Measurements from ENCODE around the gene ITSN1. TPM values are rescaled to one million over a fixed set of nuclear protein-coding genes. Genes with fewer than 3 reads are reported as not detected.
A peak's percentile ranks its signal among the peaks of the same experiment; 100 is the strongest.

Gene ITSN1
- total RNA-seq, 4 donors from 2014 or later = 31.1 to 42.5 (median 35.9) TPM

GRCh38 chr21:33821503-33822322, 179.4 kb downstream of the ITSN1 start:
- no peaks in the 10 kb centered on the region for H3K9me3 ChIP-seq
- H3K4me1 ChIP-seq = peaks cover 0 to 23% (median 19%) of the 10 kb centered on the region in 4 donors
- peaks cover 9 to 53% (median 14%) of the 10 kb centered on the region in 4 donors for H3K36me3 ChIP-seq
- H3K27ac ChIP-seq (replicated peaks in 1 of 4) = no peak overlapping the region
- H3K27me3 ChIP-seq = no peaks in the 10 kb centered on the region
- intact Hi-C loops (cut with DNase I) = loop anchor here (10.0 kb wide), 1 partner anchor 177 kb away; the partner anchor contains the start of genes CRYZL1 and ITSN1
- no peak overlapping the region for H3K4me3 ChIP-seq
- DNase-seq (ENCODE audit: extremely low spot score) = peak; percentile 57
- WGBS = 79% methylated on average over 7 of the region's 7 CpGs
- TF ChIP-seq POLR2AphosphoS5 (IDR thresholded peaks at IDR 0.05) (no peak), EP300 (IDR thresholded peaks at IDR 0.05) (no peak), CTCF (IDR thresholded peaks at IDR 0.05) (no peak)

DNA sequence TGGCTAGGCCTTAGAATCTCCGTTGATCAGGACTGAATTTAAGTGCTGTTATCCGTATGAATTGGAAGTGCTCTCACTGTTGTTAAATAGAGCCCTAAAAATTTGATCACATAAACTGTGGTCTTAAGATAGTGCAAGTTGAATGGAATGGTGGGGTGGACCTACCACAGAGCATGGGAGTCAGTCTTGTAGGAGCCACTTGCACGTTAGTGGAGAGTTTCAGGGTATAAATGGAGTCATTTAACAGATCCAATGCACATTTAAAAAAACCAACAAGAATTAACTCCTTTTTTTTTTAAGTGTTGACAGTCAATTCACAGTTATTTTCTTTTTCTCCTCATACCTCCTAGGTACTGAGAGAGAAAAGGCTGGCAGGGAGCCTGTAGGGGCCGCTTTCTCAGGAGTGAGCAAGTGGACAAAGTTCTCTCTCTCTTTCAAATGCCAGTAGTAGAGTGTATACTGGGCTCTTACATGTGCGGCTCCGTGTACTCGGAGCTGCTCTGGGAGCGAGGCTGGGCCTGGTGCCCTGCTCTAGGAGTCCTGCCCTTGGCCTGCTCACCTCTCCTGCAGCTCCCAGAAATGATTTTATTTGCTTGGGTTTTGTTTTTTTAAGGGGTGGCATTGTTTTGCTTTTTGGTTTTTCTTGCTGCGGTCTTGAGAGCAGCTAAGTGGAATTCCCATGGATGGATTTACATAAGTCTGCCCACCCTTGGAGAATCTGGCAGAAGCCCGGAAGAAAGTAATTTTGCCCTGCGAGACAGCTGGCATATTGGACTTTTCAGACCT, 182.0 kb downstream of the ITSN1 start:
- intact Hi-C loops (cut with DNase I) = loop anchor here (10.0 kb wide), 1 partner anchor 180 kb away; the partner anchor contains the start of genes CRYZL1 and ITSN1
- Histone ChIP-seq H3K27ac (replicated peaks in 1 of 4) (peak overlapping the region in 1 of 4 donors; percentile 5), H3K9me3 (no peaks in the 10 kb centered on the region), H3K4me1 (peaks cover 10 to 46% (median 37%) of the 10 kb centered on the region in 4 donors), H3K4me3 (no peak overlapping the region), H3K36me3 (peaks cover 0 to 33% (median 2%) of the 10 kb centered on the region in 4 donors), H3K27me3 (no peaks in the 10 kb centered on the region)
- TF ChIP-seq POLR2A (IDR thresholded peaks at IDR 0.05; ENCODE audit: low read depth) (no peak), POLR2AphosphoS5 (IDR thresholded peaks at IDR 0.05) (no peak), EP300 (IDR thresholded peaks at IDR 0.05) (no peak), CTCF (IDR thresholded peaks at IDR 0.05) (no peak)
- peak; percentile 55 for DNase-seq (ENCODE audit: extremely low spot score)
- WGBS = 96% methylated on average over 11 of the region's 11 CpGs

GRCh38 chr21:33825419-33825818, 183.1 kb downstream of the ITSN1 start:
- intact Hi-C loops (cut with DNase I) = loop anchor here (10.0 kb wide), 1 partner anchor 181 kb away; the partner anchor contains the start of genes CRYZL1 and ITSN1
- Histone ChIP-seq H3K36me3 (peaks cover 0 to 41% (median 10%) of the 10 kb centered on the region in 4 donors), H3K27ac (replicated peaks in 1 of 4) (peak overlapping the region in 3 of 4 donors; percentile 1 to 50 (median 30)), H3K4me3 (no peak overlapping the region), H3K4me1 (peaks cover 10 to 46% (median 37%) of the 10 kb centered on the region in 4 donors), H3K9me3 (no peaks in the 10 kb centered on the region), H3K27me3 (no peaks in the 10 kb centered on the region)
- no peak for TF ChIP-seq CTCF (IDR thresholded peaks at IDR 0.05)
- 76% methylated on average over 3 of the region's 3 CpGs for WGBS
- DNase-seq (ENCODE audit: extremely low spot score) = no peak

DNA sequence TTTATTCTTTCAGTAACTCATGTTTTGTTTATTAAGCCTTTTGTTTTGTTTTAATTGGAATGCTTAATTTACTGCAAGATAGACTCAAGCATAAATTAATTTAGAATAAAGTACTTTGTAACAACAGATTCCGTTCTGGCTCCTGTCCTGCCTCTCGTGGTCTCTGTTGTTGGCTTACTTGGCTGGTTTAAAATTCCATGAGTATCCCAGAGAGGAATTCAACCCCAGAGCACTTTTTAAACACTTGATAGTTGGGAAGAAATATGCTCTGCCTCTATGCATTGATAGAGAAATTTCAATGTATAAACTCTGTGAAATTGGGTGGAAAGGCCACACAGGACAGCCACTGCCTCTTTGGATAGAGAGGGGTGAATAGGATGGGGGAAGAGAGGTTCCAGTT, 183.6 kb downstream of the ITSN1 start:
- WGBS = 27% methylated on average over 2 of the region's 2 CpGs
- TF ChIP-seq CTCF (IDR thresholded peaks at IDR 0.05) = no peak
- TF ChIP-seq POLR2AphosphoS5 (IDR thresholded peaks at IDR 0.05) = no peak
- TF ChIP-seq EP300 (IDR thresholded peaks at IDR 0.05) = no peak
- TF ChIP-seq POLR2A (IDR thresholded peaks at IDR 0.05; ENCODE audit: low read depth) = no peak
- intact Hi-C loops (cut with DNase I) = loop anchor here (10.0 kb wide), 1 partner anchor 181 kb away; the partner anchor contains the start of genes CRYZL1 and ITSN1
- peaks cover 0 to 41% (median 11%) of the 10 kb centered on the region in 4 donors for H3K36me3 ChIP-seq
- H3K9me3 ChIP-seq = no peaks in the 10 kb centered on the region
- peaks cover 10 to 46% (median 37%) of the 10 kb centered on the region in 4 donors for H3K4me1 ChIP-seq
- H3K27me3 ChIP-seq = no peaks in the 10 kb centered on the region
- H3K4me3 ChIP-seq = no peak overlapping the region
- peak overlapping the region in 2 of 4 donors; percentile 1 to 50 for H3K27ac ChIP-seq (replicated peaks in 1 of 4)
- DNase-seq (ENCODE audit: extremely low spot score) = no peak

Measured in esophagus muscularis mucosa (tissue), 4 donors.